Measurements from ENCODE around the gene SHANK1.

GRCh38 chr19:50745221-50745620 lies 25.6 kb upstream of the SHANK1 start:
- TF ChIP-seq CTCF (IDR thresholded peaks at IDR 0.05; ENCODE audit: low read depth, low read length) = no peak
- TF ChIP-seq EZH2phosphoT487 (IDR thresholded peaks at IDR 0.05; ENCODE audit: low read depth) = no peak
